ENCODE results near the gene INPP5E. TPM values are rescaled to one million over a fixed set of nuclear protein-coding genes. Genes with fewer than 3 reads are reported as not detected.
A peak's percentile ranks its signal among the peaks of the same experiment; 100 is the strongest.
"Not testable (repeated sequence)": the region's sequence is repeated elsewhere in the genome, so short reads cannot be mapped to it uniquely, and the experiment has no call there.

Gene INPP5E
- total and polyA plus RNA-seq, 5 donors from 2014 or later, result 1.9 to 30.3 (median 2.4) TPM

- Mint-ChIP-seq H3K27ac (peak overlapping the region; percentile 76 to 95 (median 79)), H3K27me3 (no peaks in the 10 kb centered on the region), H3K4me1 (peaks cover 0 to 63% (median 35%) of the 10 kb centered on the region in 4 donors), H3K4me3 (peak overlapping the region; percentile 88 to 94 (median 92)), H3K36me3 (peaks cover 26% of the 10 kb centered on the region), H3K9me3 (no peaks in the 10 kb centered on the region)
- Histone ChIP-seq H3K27ac (ENCODE audit: insufficient read depth, low read length, poor library complexity, severe bottlenecking) (peak overlapping the region; percentile 70), H3K4me3 (ENCODE audit: low read depth, low read length) (peak overlapping the region; percentile 51), H3K27me3 (ENCODE audit: control insufficient read depth, insufficient read depth, low read length) (no peaks in the 10 kb centered on the region), H3K9me3 (ENCODE audit: control insufficient read depth in 2 of 2, low read length in 2 of 2) (no peaks in the 10 kb centered on the region), H3K36me3 (ENCODE audit: control insufficient read depth, insufficient read depth, low read length) (peaks cover 33% of the 10 kb centered on the region), H3K4me1 (ENCODE audit: control insufficient read depth, insufficient read depth, low read length, poor library complexity, severe bottlenecking) (peaks cover 38% of the 10 kb centered on the region)
- peak; percentile 19 to 33 for ATAC-seq (ENCODE audit: low read depth in 2 of 2)
- peak in 2 of 3 donors; percentile 31 to 44 for DNase-seq
Measured at GRCh38 chr9:136409557-136410455, 29.8 kb downstream of the INPP5E start.

DNA sequence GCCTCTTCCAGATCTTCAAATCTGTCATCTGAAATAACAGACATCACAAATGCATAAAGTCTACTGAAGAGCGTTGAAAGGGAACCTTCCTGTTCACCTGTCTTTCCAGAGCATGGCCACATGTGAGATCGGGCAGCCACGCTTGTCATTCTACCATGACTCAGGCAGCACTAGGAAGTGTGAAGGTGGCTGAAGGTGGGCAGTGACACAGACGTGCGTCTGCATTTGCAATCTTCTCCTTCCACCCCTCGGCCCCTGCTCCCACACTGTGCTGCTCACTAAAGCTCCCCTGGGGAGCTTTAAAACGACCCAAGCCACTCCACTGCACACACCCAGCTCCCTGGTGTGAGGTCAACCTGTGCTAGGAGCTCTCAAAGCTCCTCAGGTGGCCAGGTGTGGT is 31.7 kb downstream of the INPP5E start:
- ATAC-seq (ENCODE audit: low read depth in 2 of 2) (no peak), DNase-seq (no peak)
- Mint-ChIP-seq H3K4me3 (peak overlapping the region in 3 of 4 donors; percentile 48 to 74 (median 59)), H3K27ac (peak overlapping the region in 1 of 3 donors; percentile 25), H3K4me1 (peaks cover 9 to 71% (median 45%) of the 10 kb centered on the region in 4 donors), H3K9me3 (no peaks in the 10 kb centered on the region), H3K27me3 (no peaks in the 10 kb centered on the region), H3K36me3 (peaks cover 16% of the 10 kb centered on the region)
- Histone ChIP-seq H3K36me3 (ENCODE audit: control insufficient read depth, insufficient read depth, low read length) (peaks cover 14% of the 10 kb centered on the region), H3K4me3 (ENCODE audit: low read depth, low read length) (no peak overlapping the region), H3K9me3 (ENCODE audit: control insufficient read depth in 2 of 2, low read length in 2 of 2) (no peaks in the 10 kb centered on the region), H3K27me3 (ENCODE audit: control insufficient read depth, insufficient read depth, low read length) (no peaks in the 10 kb centered on the region), H3K4me1 (ENCODE audit: control insufficient read depth, insufficient read depth, low read length, poor library complexity, severe bottlenecking) (peaks cover 57% of the 10 kb centered on the region), H3K27ac (ENCODE audit: insufficient read depth, low read length, poor library complexity, severe bottlenecking) (no peak overlapping the region)

- not testable (repeated sequence) for ATAC-seq (ENCODE audit: low read depth in 2 of 2); H3K9me3 Mint-ChIP-seq; H3K27me3 Mint-ChIP-seq; H3K27me3 ChIP-seq (ENCODE audit: control insufficient read depth, insufficient read depth, low read length); H3K9me3 ChIP-seq (ENCODE audit: control insufficient read depth in 2 of 2, low read length in 2 of 2); H3K27ac ChIP-seq (ENCODE audit: insufficient read depth, low read length, poor library complexity, severe bottlenecking); H3K4me3 ChIP-seq (ENCODE audit: low read depth, low read length); H3K27ac Mint-ChIP-seq; H3K36me3 ChIP-seq (ENCODE audit: control insufficient read depth, insufficient read depth, low read length); DNase-seq
- peak overlapping the region in 1 of 4 donors; percentile 74 for H3K4me3 Mint-ChIP-seq
- H3K4me1 ChIP-seq (ENCODE audit: control insufficient read depth, insufficient read depth, low read length, poor library complexity, severe bottlenecking), result peaks cover 59% of the 10 kb centered on the region
- H3K36me3 Mint-ChIP-seq, result peaks cover 13% of the 10 kb centered on the region
- H3K4me1 Mint-ChIP-seq, result peaks cover 9 to 74% (median 45%) of the 10 kb centered on the region in 4 donors
Measured at GRCh38 chr9:136407061-136407460, 32.6 kb downstream of the INPP5E start.

GRCh38 chr9:136405904-136406303 is 33.7 kb downstream of the INPP5E start:
- not testable (repeated sequence) for H3K27me3 ChIP-seq (ENCODE audit: control insufficient read depth, insufficient read depth, low read length); H3K4me3 ChIP-seq (ENCODE audit: low read depth, low read length); H3K9me3 Mint-ChIP-seq; H3K27me3 Mint-ChIP-seq; ATAC-seq (ENCODE audit: low read depth in 2 of 2); H3K36me3 ChIP-seq (ENCODE audit: control insufficient read depth, insufficient read depth, low read length); H3K9me3 ChIP-seq (ENCODE audit: control insufficient read depth in 2 of 2, low read length in 2 of 2); DNase-seq
- Histone ChIP-seq H3K27ac (ENCODE audit: insufficient read depth, low read length, poor library complexity, severe bottlenecking) (peak overlapping the region; percentile 85), H3K4me1 (ENCODE audit: control insufficient read depth, insufficient read depth, low read length, poor library complexity, severe bottlenecking) (peaks cover 48% of the 10 kb centered on the region)
- Mint-ChIP-seq H3K4me1 (peaks cover 9 to 66% (median 36%) of the 10 kb centered on the region in 4 donors), H3K4me3 (peak overlapping the region in 2 of 4 donors; percentile 27 to 90), H3K27ac (peak overlapping the region in 1 of 3 donors; percentile 90), H3K36me3 (peaks cover 11% of the 10 kb centered on the region)

DNA sequence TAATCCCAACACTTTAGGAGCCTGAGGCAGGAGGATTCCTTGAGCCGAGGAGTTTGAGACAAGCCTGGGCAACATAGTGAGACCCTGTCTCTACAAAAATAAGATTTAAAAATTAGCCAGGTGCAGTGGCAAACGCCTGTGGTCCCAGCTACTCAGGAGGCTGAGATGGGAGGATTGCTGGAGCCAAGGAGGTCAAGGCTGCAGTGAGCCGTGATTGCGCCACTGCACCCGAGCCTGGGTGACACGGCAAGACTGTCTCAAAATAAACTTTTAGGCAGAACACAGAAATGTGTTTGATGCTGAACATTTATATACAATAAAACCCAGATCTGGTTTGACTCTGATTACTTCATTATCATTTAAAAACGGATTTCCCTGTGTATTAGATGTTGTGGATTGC is 34.2 kb downstream of the INPP5E start:
- ATAC-seq (ENCODE audit: low read depth in 2 of 2) (no peak), DNase-seq (no peak)
- peak overlapping the region; percentile 85 for H3K27ac ChIP-seq (ENCODE audit: insufficient read depth, low read length, poor library complexity, severe bottlenecking)
- H3K27ac Mint-ChIP-seq, result peak overlapping the region in 1 of 3 donors; percentile 90
- H3K36me3 Mint-ChIP-seq, result peaks cover 11% of the 10 kb centered on the region
- no peak overlapping the region for H3K4me3 ChIP-seq (ENCODE audit: low read depth, low read length)
- peaks cover 9 to 66% (median 35%) of the 10 kb centered on the region in 4 donors for H3K4me1 Mint-ChIP-seq
- H3K27me3 Mint-ChIP-seq, result no peaks in the 10 kb centered on the region
- H3K36me3 ChIP-seq (ENCODE audit: control insufficient read depth, insufficient read depth, low read length), result peaks cover 10% of the 10 kb centered on the region
- H3K9me3 ChIP-seq (ENCODE audit: control insufficient read depth in 2 of 2, low read length in 2 of 2), result no peaks in the 10 kb centered on the region
- peaks cover 49% of the 10 kb centered on the region for H3K4me1 ChIP-seq (ENCODE audit: control insufficient read depth, insufficient read depth, low read length, poor library complexity, severe bottlenecking)
- no peaks in the 10 kb centered on the region for H3K27me3 ChIP-seq (ENCODE audit: control insufficient read depth, insufficient read depth, low read length)
- H3K9me3 Mint-ChIP-seq, result no peaks in the 10 kb centered on the region
- peak overlapping the region in 2 of 4 donors; percentile 16 to 90 for H3K4me3 Mint-ChIP-seq

GRCh38 chr9:136404801-136405136 is 34.9 kb downstream of the INPP5E start:
- no peaks in the 10 kb centered on the region for H3K9me3 ChIP-seq (ENCODE audit: control insufficient read depth in 2 of 2, low read length in 2 of 2)
- H3K27me3 Mint-ChIP-seq, result no peaks in the 10 kb centered on the region
- ATAC-seq (ENCODE audit: low read depth in 2 of 2) (no peak), DNase-seq (no peak)
- H3K27me3 ChIP-seq (ENCODE audit: control insufficient read depth, insufficient read depth, low read length), result no peaks in the 10 kb centered on the region
- H3K4me1 Mint-ChIP-seq, result peaks cover 9 to 65% (median 35%) of the 10 kb centered on the region in 4 donors
- H3K9me3 Mint-ChIP-seq, result no peaks in the 10 kb centered on the region
- peak overlapping the region; percentile 55 for H3K4me3 ChIP-seq (ENCODE audit: low read depth, low read length)
- peaks cover 11% of the 10 kb centered on the region for H3K36me3 Mint-ChIP-seq
- peak overlapping the region; percentile 85 for H3K27ac ChIP-seq (ENCODE audit: insufficient read depth, low read length, poor library complexity, severe bottlenecking)
- peak overlapping the region; percentile 58 to 90 (median 90) for H3K27ac Mint-ChIP-seq
- H3K4me1 ChIP-seq (ENCODE audit: control insufficient read depth, insufficient read depth, low read length, poor library complexity, severe bottlenecking), result peaks cover 51% of the 10 kb centered on the region
- H3K36me3 ChIP-seq (ENCODE audit: control insufficient read depth, insufficient read depth, low read length), result peaks cover 10% of the 10 kb centered on the region
- peak overlapping the region; percentile 16 to 90 (median 76) for H3K4me3 Mint-ChIP-seq

DNA sequence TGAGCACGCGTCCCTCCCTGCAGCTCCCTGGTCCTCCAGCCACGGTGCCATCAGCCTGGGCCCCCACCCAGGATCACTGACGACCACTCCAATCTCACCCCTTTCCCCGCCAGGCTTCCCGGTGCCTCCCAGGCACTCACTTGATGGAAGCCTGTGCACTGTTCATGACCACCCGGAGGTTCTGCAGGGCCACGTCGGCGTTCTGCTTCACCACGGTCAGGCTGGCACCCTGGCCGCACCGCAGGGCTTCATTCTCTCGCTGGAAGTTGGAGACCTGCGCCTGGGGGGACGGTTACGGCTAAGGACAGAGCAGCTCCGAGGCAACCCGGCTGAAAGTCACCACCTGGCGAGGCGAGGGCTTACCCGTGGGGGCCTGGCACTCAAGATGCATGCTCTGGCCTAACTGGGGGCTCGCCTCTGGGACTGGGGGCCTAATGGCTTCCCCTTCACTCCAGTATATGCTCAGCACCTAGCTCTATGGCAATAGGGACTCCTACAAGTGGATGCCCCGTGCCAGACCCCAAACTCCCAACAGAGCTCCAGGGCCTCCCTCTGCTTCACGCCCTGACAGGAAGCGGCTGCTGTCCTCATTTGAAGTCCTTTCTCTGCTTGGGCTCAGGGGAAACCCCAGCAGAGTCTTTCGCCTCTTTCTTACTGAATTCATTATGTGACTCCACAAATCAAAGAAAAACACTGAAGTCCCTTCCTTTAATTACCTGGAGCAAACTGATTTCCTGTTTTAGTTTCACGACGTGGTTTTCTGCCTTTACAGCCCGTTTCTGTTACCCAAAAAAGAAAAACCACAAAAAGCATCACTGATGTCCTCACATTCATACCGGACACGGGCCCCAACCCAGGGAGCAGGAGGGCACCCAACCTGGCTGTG is 35.5 kb downstream of the INPP5E start:
- H3K4me1 ChIP-seq (ENCODE audit: control insufficient read depth, insufficient read depth, low read length, poor library complexity, severe bottlenecking), result peaks cover 50% of the 10 kb centered on the region
- Mint-ChIP-seq H3K27ac (peak overlapping the region; percentile 87 to 90 (median 90)), H3K4me3 (peak overlapping the region; percentile 76 to 94 (median 83)), H3K4me1 (peaks cover 9 to 62% (median 35%) of the 10 kb centered on the region in 4 donors), H3K9me3 (no peaks in the 10 kb centered on the region), H3K27me3 (no peaks in the 10 kb centered on the region), H3K36me3 (peaks cover 11% of the 10 kb centered on the region)
- peaks cover 10% of the 10 kb centered on the region for H3K36me3 ChIP-seq (ENCODE audit: control insufficient read depth, insufficient read depth, low read length)
- H3K27me3 ChIP-seq (ENCODE audit: control insufficient read depth, insufficient read depth, low read length), result no peaks in the 10 kb centered on the region
- peak overlapping the region; percentile 55 for H3K4me3 ChIP-seq (ENCODE audit: low read depth, low read length)
- H3K9me3 ChIP-seq (ENCODE audit: control insufficient read depth in 2 of 2, low read length in 2 of 2), result no peaks in the 10 kb centered on the region
- peak; percentile 35 to 72 (median 39) for DNase-seq
- no peak for ATAC-seq (ENCODE audit: low read depth in 2 of 2)
- H3K27ac ChIP-seq (ENCODE audit: insufficient read depth, low read length, poor library complexity, severe bottlenecking), result peak overlapping the region; percentile 85

All from CD4-positive, CD25-positive, alpha-beta regulatory T cell (primary cell).